Measurements from ENCODE around the gene GREM2. TPM values are rescaled to one million over a fixed set of nuclear protein-coding genes. Genes with fewer than 3 reads are reported as not detected.

The GREM2 gene
- total RNA-seq, 1 donor from 2014 or later = 2.6 TPM

- H3K9ac ChIP-seq (ENCODE audit: low read depth in 1 of 3, low read length in 3 of 3) = no peak overlapping the region
- H3K9me3 ChIP-seq (ENCODE audit: control insufficient read depth in 3 of 3, low read length in 3 of 3) = no peaks in the 10 kb centered on the region
- peaks cover 0 to 3% (median 0%) of the 10 kb centered on the region in 3 donors for H3K27me3 ChIP-seq (ENCODE audit: control insufficient read depth in 3 of 3, insufficient read depth in 3 of 3, low read length in 3 of 3)
- H3K27ac ChIP-seq (ENCODE audit: low read depth, low read length) = no peak overlapping the region
- H3K4me3 ChIP-seq (ENCODE audit: low read length in 3 of 3) = no peak overlapping the region
- H3K4me1 ChIP-seq (ENCODE audit: control insufficient read depth in 3 of 3, insufficient read depth in 3 of 3, low read length in 3 of 3) = no peaks in the 10 kb centered on the region
- no peaks in the 10 kb centered on the region for H3K36me3 ChIP-seq (ENCODE audit: control insufficient read depth in 3 of 3, insufficient read depth in 3 of 3, low read length in 3 of 3)
Measured at GRCh38 chr1:240474133-240474614, 137.8 kb downstream of the GREM2 start.

- no peaks in the 10 kb centered on the region for H3K4me1 ChIP-seq (ENCODE audit: control insufficient read depth in 3 of 3, insufficient read depth in 3 of 3, low read length in 3 of 3)
- no peaks in the 10 kb centered on the region for H3K36me3 ChIP-seq (ENCODE audit: control insufficient read depth in 3 of 3, insufficient read depth in 3 of 3, low read length in 3 of 3)
- H3K27me3 ChIP-seq (ENCODE audit: control insufficient read depth in 3 of 3, insufficient read depth in 3 of 3, low read length in 3 of 3) = peaks cover 0 to 3% (median 0%) of the 10 kb centered on the region in 3 donors
- H3K4me3 ChIP-seq (ENCODE audit: low read length in 3 of 3) = no peak overlapping the region
- no peak overlapping the region for H3K9ac ChIP-seq (ENCODE audit: low read depth in 1 of 3, low read length in 3 of 3)
- H3K9me3 ChIP-seq (ENCODE audit: control insufficient read depth in 3 of 3, low read length in 3 of 3) = no peaks in the 10 kb centered on the region
- no peak overlapping the region for H3K27ac ChIP-seq (ENCODE audit: low read depth, low read length)
Measured at GRCh38 chr1:240468656-240469055, 143.3 kb downstream of the GREM2 start.

- Histone ChIP-seq H3K4me1 (ENCODE audit: control insufficient read depth in 3 of 3, insufficient read depth in 3 of 3, low read length in 3 of 3) (no peaks in the 10 kb centered on the region), H3K9ac (ENCODE audit: low read depth in 1 of 3, low read length in 3 of 3) (no peak overlapping the region), H3K27me3 (ENCODE audit: control insufficient read depth in 3 of 3, insufficient read depth in 3 of 3, low read length in 3 of 3) (no peaks in the 10 kb centered on the region), H3K36me3 (ENCODE audit: control insufficient read depth in 3 of 3, insufficient read depth in 3 of 3, low read length in 3 of 3) (no peaks in the 10 kb centered on the region), H3K4me3 (ENCODE audit: low read length in 3 of 3) (no peak overlapping the region), H3K9me3 (ENCODE audit: control insufficient read depth in 3 of 3, low read length in 3 of 3) (no peaks in the 10 kb centered on the region), H3K27ac (ENCODE audit: low read depth, low read length) (no peak overlapping the region)
Measured at GRCh38 chr1:240467895-240468294, 144.1 kb downstream of the GREM2 start.

- H3K4me1 ChIP-seq (ENCODE audit: control insufficient read depth in 3 of 3, insufficient read depth in 3 of 3, low read length in 3 of 3) = no peaks in the 10 kb centered on the region
- no peak overlapping the region for H3K9ac ChIP-seq (ENCODE audit: low read depth in 1 of 3, low read length in 3 of 3)
Measured at GRCh38 chr1:240466509-240466908, 145.4 kb downstream of the GREM2 start.

GRCh38 chr1:240465531-240465940 lies 146.4 kb downstream of the GREM2 start:
- H3K4me1 ChIP-seq (ENCODE audit: control insufficient read depth in 3 of 3, insufficient read depth in 3 of 3, low read length in 3 of 3) = no peaks in the 10 kb centered on the region
- no peaks in the 10 kb centered on the region for H3K9me3 ChIP-seq (ENCODE audit: control insufficient read depth in 3 of 3, low read length in 3 of 3)
- H3K27me3 ChIP-seq (ENCODE audit: control insufficient read depth in 3 of 3, insufficient read depth in 3 of 3, low read length in 3 of 3) = no peaks in the 10 kb centered on the region
- H3K9ac ChIP-seq (ENCODE audit: low read depth in 1 of 3, low read length in 3 of 3) = no peak overlapping the region
- H3K27ac ChIP-seq (ENCODE audit: low read depth, low read length) = no peak overlapping the region
- no peak overlapping the region for H3K4me3 ChIP-seq (ENCODE audit: low read length in 3 of 3)
- H3K36me3 ChIP-seq (ENCODE audit: control insufficient read depth in 3 of 3, insufficient read depth in 3 of 3, low read length in 3 of 3) = no peaks in the 10 kb centered on the region

More at GRCh38 chr1:240466509-240466908, 145.4 kb downstream of the GREM2 start:
- Histone ChIP-seq H3K4me3 (ENCODE audit: low read length in 3 of 3) (no peak overlapping the region), H3K9me3 (ENCODE audit: control insufficient read depth in 3 of 3, low read length in 3 of 3) (no peaks in the 10 kb centered on the region), H3K27ac (ENCODE audit: low read depth, low read length) (no peak overlapping the region), H3K36me3 (ENCODE audit: control insufficient read depth in 3 of 3, insufficient read depth in 3 of 3, low read length in 3 of 3) (no peaks in the 10 kb centered on the region), H3K27me3 (ENCODE audit: control insufficient read depth in 3 of 3, insufficient read depth in 3 of 3, low read length in 3 of 3) (no peaks in the 10 kb centered on the region)

DNA sequence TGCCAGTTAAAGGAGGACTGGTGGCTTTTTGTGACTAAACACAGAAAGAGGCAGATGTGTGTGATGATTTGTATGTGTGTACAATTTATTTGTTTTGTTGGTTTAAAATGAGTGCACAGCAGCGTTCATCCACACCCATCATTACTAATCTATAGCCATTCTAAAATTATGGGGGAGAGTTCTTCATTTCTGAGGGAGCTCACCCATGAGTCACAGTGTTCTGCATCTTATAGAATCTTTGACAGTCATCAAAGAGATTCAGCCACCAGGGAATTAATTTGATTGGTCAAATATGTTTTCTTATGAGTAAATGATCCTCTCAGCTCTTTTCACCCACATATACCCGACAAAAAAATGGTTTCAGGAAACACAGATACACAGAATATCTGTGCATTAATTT lies 147.9 kb downstream of the GREM2 start:
- H3K9me3 ChIP-seq (ENCODE audit: control insufficient read depth in 3 of 3, low read length in 3 of 3) = no peaks in the 10 kb centered on the region
- no peaks in the 10 kb centered on the region for H3K36me3 ChIP-seq (ENCODE audit: control insufficient read depth in 3 of 3, insufficient read depth in 3 of 3, low read length in 3 of 3)
- no peaks in the 10 kb centered on the region for H3K27me3 ChIP-seq (ENCODE audit: control insufficient read depth in 3 of 3, insufficient read depth in 3 of 3, low read length in 3 of 3)
- H3K4me3 ChIP-seq (ENCODE audit: low read length in 3 of 3) = no peak overlapping the region
- H3K9ac ChIP-seq (ENCODE audit: low read depth in 1 of 3, low read length in 3 of 3) = no peak overlapping the region
- no peaks in the 10 kb centered on the region for H3K4me1 ChIP-seq (ENCODE audit: control insufficient read depth in 3 of 3, insufficient read depth in 3 of 3, low read length in 3 of 3)
- no peak overlapping the region for H3K27ac ChIP-seq (ENCODE audit: low read depth, low read length)

GRCh38 chr1:240462766-240463395 lies 149.1 kb downstream of the GREM2 start:
- Histone ChIP-seq H3K4me3 (ENCODE audit: low read length in 3 of 3) (no peak overlapping the region), H3K4me1 (ENCODE audit: control insufficient read depth in 3 of 3, insufficient read depth in 3 of 3, low read length in 3 of 3) (no peaks in the 10 kb centered on the region), H3K27me3 (ENCODE audit: control insufficient read depth in 3 of 3, insufficient read depth in 3 of 3, low read length in 3 of 3) (no peaks in the 10 kb centered on the region), H3K9me3 (ENCODE audit: control insufficient read depth in 3 of 3, low read length in 3 of 3) (no peaks in the 10 kb centered on the region), H3K9ac (ENCODE audit: low read depth in 1 of 3, low read length in 3 of 3) (no peak overlapping the region), H3K27ac (ENCODE audit: low read depth, low read length) (no peak overlapping the region), H3K36me3 (ENCODE audit: control insufficient read depth in 3 of 3, insufficient read depth in 3 of 3, low read length in 3 of 3) (no peaks in the 10 kb centered on the region)

- Histone ChIP-seq H3K27ac (ENCODE audit: low read depth, low read length) (no peak overlapping the region), H3K9me3 (ENCODE audit: control insufficient read depth in 3 of 3, low read length in 3 of 3) (no peaks in the 10 kb centered on the region), H3K4me1 (ENCODE audit: control insufficient read depth in 3 of 3, insufficient read depth in 3 of 3, low read length in 3 of 3) (no peaks in the 10 kb centered on the region), H3K4me3 (ENCODE audit: low read length in 3 of 3) (no peak overlapping the region), H3K9ac (ENCODE audit: low read depth in 1 of 3, low read length in 3 of 3) (no peak overlapping the region), H3K27me3 (ENCODE audit: control insufficient read depth in 3 of 3, insufficient read depth in 3 of 3, low read length in 3 of 3) (no peaks in the 10 kb centered on the region), H3K36me3 (ENCODE audit: control insufficient read depth in 3 of 3, insufficient read depth in 3 of 3, low read length in 3 of 3) (no peaks in the 10 kb centered on the region)
Measured at GRCh38 chr1:240462277-240462676, 149.7 kb downstream of the GREM2 start.

- Histone ChIP-seq H3K9ac (ENCODE audit: low read depth in 1 of 3, low read length in 3 of 3) (no peak overlapping the region), H3K4me1 (ENCODE audit: control insufficient read depth in 3 of 3, insufficient read depth in 3 of 3, low read length in 3 of 3) (no peaks in the 10 kb centered on the region), H3K36me3 (ENCODE audit: control insufficient read depth in 3 of 3, insufficient read depth in 3 of 3, low read length in 3 of 3) (no peaks in the 10 kb centered on the region), H3K4me3 (ENCODE audit: low read length in 3 of 3) (no peak overlapping the region), H3K9me3 (ENCODE audit: control insufficient read depth in 3 of 3, low read length in 3 of 3) (no peaks in the 10 kb centered on the region), H3K27ac (ENCODE audit: low read depth, low read length) (no peak overlapping the region), H3K27me3 (ENCODE audit: control insufficient read depth in 3 of 3, insufficient read depth in 3 of 3, low read length in 3 of 3) (no peaks in the 10 kb centered on the region)
Measured at GRCh38 chr1:240457203-240457602, 154.8 kb downstream of the GREM2 start.

DNA sequence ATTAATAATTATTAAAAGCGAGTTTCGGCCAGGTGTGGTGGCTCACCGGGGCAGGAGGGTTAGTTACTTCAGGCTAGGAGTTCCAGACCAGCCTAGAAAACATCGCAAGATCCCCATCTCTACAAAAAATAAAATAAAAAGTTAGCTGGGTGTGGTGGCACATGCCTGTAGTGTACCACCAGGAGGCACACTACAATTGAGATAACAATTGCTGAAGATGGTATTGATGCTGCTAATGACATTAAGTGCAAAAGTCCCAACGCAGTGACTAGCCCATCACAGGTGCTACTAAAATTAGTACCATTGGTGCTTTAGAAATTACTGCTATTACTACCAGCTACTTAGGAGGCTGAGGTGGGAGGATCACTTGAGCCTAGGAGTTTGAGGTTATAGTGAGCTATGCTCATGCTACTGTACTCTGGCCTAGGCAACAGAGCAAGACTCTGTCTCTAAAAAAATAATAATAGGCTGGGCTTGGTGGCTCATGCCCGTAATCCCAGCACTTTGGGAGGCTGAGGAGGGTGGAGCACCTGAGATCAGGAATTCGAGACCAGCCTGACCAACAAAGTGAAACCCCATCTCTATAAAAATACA lies 156.6 kb downstream of the GREM2 start:
- Histone ChIP-seq H3K4me1 (ENCODE audit: control insufficient read depth in 3 of 3, insufficient read depth in 3 of 3, low read length in 3 of 3) (no peaks in the 10 kb centered on the region), H3K27me3 (ENCODE audit: control insufficient read depth in 3 of 3, insufficient read depth in 3 of 3, low read length in 3 of 3) (no peaks in the 10 kb centered on the region), H3K9me3 (ENCODE audit: control insufficient read depth in 3 of 3, low read length in 3 of 3) (no peaks in the 10 kb centered on the region), H3K27ac (ENCODE audit: low read depth, low read length) (no peak overlapping the region), H3K9ac (ENCODE audit: low read depth in 1 of 3, low read length in 3 of 3) (no peak overlapping the region), H3K4me3 (ENCODE audit: low read length in 3 of 3) (no peak overlapping the region), H3K36me3 (ENCODE audit: control insufficient read depth in 3 of 3, insufficient read depth in 3 of 3, low read length in 3 of 3) (no peaks in the 10 kb centered on the region)

All from skeletal muscle tissue (tissue), 4 donors.